Fibroblast of lung (primary cell): ENCODE measurements around the gene AQP12B. TPM values are rescaled to one million over a fixed set of nuclear protein-coding genes. Genes with fewer than 3 reads are reported as not detected.

Experiments used
- DNase-seq, 2 donors: peaks; one replicate each; pipeline versions ENCODE4 v3.0.0 to v3.0.0-alpha.2; 2010; ENCODE audit warnings: low read depth in 2 of 2
- H2AFZ ChIP-seq: 2 replicates; pipeline ENCODE4 v1.5.1; 2012; ENCODE audit warnings: low read length, control low read depth, inconsistent platforms
- H3K27ac ChIP-seq: 2 replicates; pipeline ENCODE4 v1.5.1; 2011; ENCODE audit warnings: low read length, control low read depth; ENCODE audit not compliant: insufficient read depth
- H3K27me3 ChIP-seq: 2 replicates; pipeline ENCODE4 v1.5.1; 2011; ENCODE audit warnings: mild to moderate bottlenecking, low read length; ENCODE audit not compliant: control insufficient read depth, insufficient read depth
- H3K36me3 ChIP-seq: 2 replicates; pipeline ENCODE4 v1.5.1; 2011; ENCODE audit warnings: low read length; ENCODE audit not compliant: control insufficient read depth, insufficient read depth
- H3K4me1 ChIP-seq: 2 replicates; pipeline ENCODE4 v1.5.1; 2011; ENCODE audit warnings: low read length; ENCODE audit not compliant: control insufficient read depth, insufficient read depth; ENCODE audit errors: extremely low read depth
- H3K4me2 ChIP-seq: 2 replicates; pipeline ENCODE4 v1.5.1; 2011; ENCODE audit warnings: low read length, control low read depth; ENCODE audit not compliant: insufficient read depth; ENCODE audit errors: extremely low read depth
- H3K4me3 ChIP-seq, 4 experiments: fragments of 200-600 bp in 1 of 4; sonication (generic) in 1 of 4; replicated peaks in 1 of 4; 2 replicates each; pipeline ENCODE4 v1.5.1; 2011 to 2016; ENCODE audit warnings: low read length in 4 of 4, low read depth in 3 of 4, mild to moderate bottlenecking in 3 of 4, control low read depth in 2 of 4, inconsistent platforms in 1 of 4, mixed read lengths in 1 of 4; ENCODE audit not compliant: insufficient read depth in 1 of 4; ENCODE audit errors: control extremely low read depth in 1 of 4
- H3K79me2 ChIP-seq: 2 replicates; pipeline ENCODE4 v1.5.1; 2012; ENCODE audit warnings: mild to moderate bottlenecking, low read length, inconsistent platforms; ENCODE audit not compliant: control insufficient read depth, insufficient read depth
- H3K9ac ChIP-seq: 2 replicates; pipeline ENCODE4 v1.5.1; 2011; ENCODE audit warnings: mild to moderate bottlenecking, low read length, control low read depth; ENCODE audit not compliant: insufficient read depth
- H3K9me3 ChIP-seq: 2 replicates; pipeline ENCODE4 v1.5.1; 2012; ENCODE audit warnings: low read depth, low read length; ENCODE audit not compliant: control insufficient read depth, insufficient read depth
- H4K20me1 ChIP-seq: 2 replicates; pipeline ENCODE4 v1.5.1; 2011; ENCODE audit warnings: low read length; ENCODE audit not compliant: control insufficient read depth, insufficient read depth; ENCODE audit errors: extremely low read depth
- CTCF ChIP-seq, 2 donors: IDR thresholded peaks in 1 of 2; conservative IDR thresholded peaks in 1 of 2; 1 replicate in 1 of 2; 2 replicates in 1 of 2; pipeline ENCODE4 v1.5.1; 2011 to 2012; ENCODE audit warnings: low read length in 2 of 2, control low read depth in 1 of 2, inconsistent platforms in 1 of 2, low read depth in 1 of 2, mild to moderate bottlenecking in 1 of 2
- EZH2 ChIP-seq: IDR thresholded peaks from 2 replicates; pipeline ENCODE4 v1.5.1; 2012; ENCODE audit warnings: low read length, control low read depth, mild to moderate bottlenecking; ENCODE audit errors: missing control alignments
- polyA plus RNA-seq, 2 donors: library from polyadenylated mRNA; depleted of rRNA in 1 of 2; stranded (reverse) in 1 of 2; unstranded in 1 of 2; fragments of >200 nt; gene quantifications; 2 replicates each; pipeline ENCODE4 v1.2.1, GENCODE V29; 2011 to 2012; ENCODE audit warnings: missing spikeins in 1 of 2
- total RNA-seq: library from RNA; depleted of rRNA; stranded (reverse); fragments of >200 nt; gene quantifications from 2 replicates; pipeline ENCODE4 v1.2.1, GENCODE V29; 2014

AQP12B gene
- total and polyA plus RNA-seq, 2 donors (not counting 1 experiment from before 2014, with no cell fraction given) = not detected

DNA sequence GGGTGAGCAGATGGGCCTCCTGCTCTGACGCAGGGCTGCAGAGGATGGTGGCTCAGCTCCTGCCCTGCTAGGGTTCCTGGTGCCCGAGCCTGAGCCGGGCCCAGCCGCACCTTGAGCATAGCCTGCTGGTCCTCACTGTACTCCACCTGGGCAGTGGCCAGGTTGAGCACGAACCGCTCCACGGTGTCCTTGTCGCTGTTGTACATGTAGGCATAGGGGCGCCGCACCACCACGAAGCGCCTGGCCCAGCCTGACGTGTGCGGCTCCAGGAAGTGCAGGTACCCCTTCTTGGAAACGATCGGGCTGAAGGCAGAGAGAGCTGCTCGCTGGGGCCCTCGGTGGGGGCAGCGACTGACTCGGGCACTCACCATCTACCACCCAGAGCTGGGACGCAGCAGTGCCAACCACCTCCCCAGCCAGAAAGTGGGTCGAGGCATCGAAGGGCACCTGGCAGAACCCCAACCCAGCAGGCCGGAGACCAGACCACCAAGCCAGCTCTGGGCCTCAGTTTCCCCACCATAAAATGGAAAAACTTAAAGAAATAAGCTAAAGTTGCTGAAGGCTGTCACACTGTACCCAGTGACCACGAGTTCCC, 36.3 kb upstream of the AQP12B start:
- no peaks in the 10 kb centered on the region for H4K20me1 ChIP-seq
- H3K9me3 ChIP-seq = no peaks in the 10 kb centered on the region
- no peaks in the 10 kb centered on the region for H3K27me3 ChIP-seq
- no peak overlapping the region for H3K4me3 ChIP-seq
- no peaks in the 10 kb centered on the region for H3K79me2 ChIP-seq
- no peak overlapping the region for H3K4me2 ChIP-seq
- no peak overlapping the region for H3K9ac ChIP-seq
- no peak overlapping the region for H2AFZ ChIP-seq
- no peak for TF ChIP-seq CTCF (conservative IDR thresholded peaks at IDR 0.05 in 1 of 2, IDR thresholded peaks at IDR 0.05 in 1 of 2; ENCODE audit: low read depth in 1 of 2, low read length in 2 of 2)
- TF ChIP-seq EZH2 = no peak
- H3K4me1 ChIP-seq = no peaks in the 10 kb centered on the region
- DNase-seq = no peak
- H3K36me3 ChIP-seq = no peaks in the 10 kb centered on the region
- H3K27ac ChIP-seq = no peak overlapping the region

GRCh38 chr2:240717681-240718581, 35.2 kb upstream of the AQP12B start:
- H4K20me1 ChIP-seq = no peaks in the 10 kb centered on the region
- H3K4me1 ChIP-seq = no peaks in the 10 kb centered on the region
- no peak overlapping the region for H3K4me2 ChIP-seq
- no peaks in the 10 kb centered on the region for H3K27me3 ChIP-seq
- no peak overlapping the region for H2AFZ ChIP-seq
- DNase-seq = no peak
- no peaks in the 10 kb centered on the region for H3K79me2 ChIP-seq
- H3K36me3 ChIP-seq = no peaks in the 10 kb centered on the region
- H3K4me3 ChIP-seq = no peak overlapping the region
- no peak overlapping the region for H3K27ac ChIP-seq
- H3K9me3 ChIP-seq = no peaks in the 10 kb centered on the region
- no peak overlapping the region for H3K9ac ChIP-seq
- no peak for TF ChIP-seq CTCF (conservative IDR thresholded peaks at IDR 0.05 in 1 of 2, IDR thresholded peaks at IDR 0.05 in 1 of 2; ENCODE audit: low read depth in 1 of 2, low read length in 2 of 2)
- no peak for TF ChIP-seq EZH2

DNA sequence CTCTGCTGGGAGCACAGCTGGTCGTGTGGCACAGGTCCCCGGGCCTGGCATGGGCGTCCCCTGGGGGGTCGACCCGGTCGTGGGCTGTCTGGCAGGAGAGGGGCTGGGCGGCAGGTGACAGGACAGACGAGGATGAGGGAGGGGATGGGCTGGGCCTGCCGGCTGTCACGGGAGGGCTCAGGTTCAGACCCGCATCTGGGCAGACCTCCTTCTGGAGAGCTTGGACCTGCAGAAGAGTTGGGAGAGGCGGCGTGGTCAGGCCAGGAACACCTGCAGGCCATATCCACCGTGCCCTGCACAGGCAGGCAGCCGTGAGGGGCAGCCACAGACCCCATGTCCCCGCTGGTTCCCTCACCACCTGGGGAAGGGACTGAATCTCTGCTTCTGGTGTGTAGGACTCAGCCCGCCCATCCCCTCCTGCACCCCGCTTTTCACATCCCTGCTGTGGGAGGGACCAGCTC, 34.5 kb upstream of the AQP12B start:
- TF ChIP-seq CTCF (conservative IDR thresholded peaks at IDR 0.05 in 1 of 2, IDR thresholded peaks at IDR 0.05 in 1 of 2; ENCODE audit: low read depth in 1 of 2, low read length in 2 of 2) = no peak
- TF ChIP-seq EZH2 = no peak
- Histone ChIP-seq H3K9ac (no peak overlapping the region), H3K4me1 (no peaks in the 10 kb centered on the region), H3K27ac (no peak overlapping the region), H2AFZ (no peak overlapping the region), H3K9me3 (no peaks in the 10 kb centered on the region), H3K27me3 (no peaks in the 10 kb centered on the region), H3K79me2 (no peaks in the 10 kb centered on the region), H4K20me1 (no peaks in the 10 kb centered on the region), H3K36me3 (no peaks in the 10 kb centered on the region), H3K4me3 (no peak overlapping the region), H3K4me2 (no peak overlapping the region)
- DNase-seq = no peak
